Adrenal gland (tissue), 12 donors: ENCODE results near the gene P2RX6. TPM values are rescaled to one million over a fixed set of nuclear protein-coding genes. Genes with fewer than 3 reads are reported as not detected.

Source experiments
- DNase-seq, 7 donors: peaks; one replicate each; pipeline ENCODE4 v3.0.0-alpha.2; 2019 to 2020
- H3K27ac ChIP-seq, 5 donors: fragments of 200-600 bp; sonication (generic) in 4 of 5; 1 replicate in 3 of 5; 2 replicates in 2 of 5; pipeline versions ENCODE4 v1.5.1 to v1.8.0; 2016 to 2020; ENCODE audit warnings: mild to moderate bottlenecking in 1 of 5
- H3K27me3 ChIP-seq: fragments of 200-600 bp; 2 replicates; pipeline ENCODE4 v1.8.0; 2021
- H3K36me3 ChIP-seq, 2 donors: fragments of 200-600 bp; replicated peaks in 1 of 2; 1 replicate in 1 of 2; 2 replicates in 1 of 2; pipeline versions ENCODE4 v1.5.1 to v1.8.0; 2018 to 2022
- H3K4me1 ChIP-seq, 2 donors: fragments of 200-600 bp; replicated peaks in 1 of 2; 1 replicate in 1 of 2; 2 replicates in 1 of 2; pipeline versions ENCODE4 v1.5.1 to v1.8.0; 2018 to 2021
- H3K4me3 ChIP-seq, 4 donors: fragments of 200-600 bp; sonication (generic) in 3 of 4; one replicate each; pipeline ENCODE4 v1.5.1; 2016 to 2018
- H3K9me3 ChIP-seq, 3 donors: fragments of 200-600 bp; sonication (generic) in 1 of 3; replicated peaks in 1 of 3; 1 replicate in 2 of 3; 2 replicates in 1 of 3; pipeline versions ENCODE4 v1.5.1 to v1.8.0; 2016 to 2021
- CTCF ChIP-seq, 6 experiments: fragments of 450-650 bp in 4 of 6; fragments of 200-600 bp in 2 of 6; sonication (generic) in 1 of 6; IDR thresholded peaks; 1 replicate in 5 of 6; 2 replicates in 1 of 6; pipeline versions ENCODE4 v1.5.1 to v1.8.0; 2016 to 2021; ENCODE audit warnings: antibody characterized with exemption in 6 of 6, mild to moderate bottlenecking in 2 of 6, moderate library complexity in 1 of 6
- POLR2A ChIP-seq, 2 donors: fragments of 450-650 bp; IDR thresholded peaks; one replicate each; pipeline ENCODE4 v1.6.1; 2017; ENCODE audit warnings: antibody characterized with exemption in 2 of 2, mild to moderate bottlenecking in 2 of 2, moderate library complexity in 1 of 2
- WGBS, 4 donors: extraction: QIAGEN DNeasy Blood & Tissue Kit in 2 of 4; methylation state at CpG; one replicate each; pipeline versions ENCODE4 v1.1.5 to v1.1.7; 2013 to 2017; 5-methylcytosine and 5-hydroxymethylcytosine counted together
- intact Hi-C, 2 donors: fragments of 100-400 bp; cut with DNase I; formaldehyde crosslinking; loops; one replicate each; pipeline versions ENCODE4 v1.14.1 to v1.15.0; 2022 to 2023
- polyA plus RNA-seq, 3 donors: library from polyadenylated mRNA; stranded (reverse); fragments of 200-250 nt in 2 of 3; fragments of 350-450 nt in 1 of 3; fragmentation: Illumina TruSeq in 1 of 3; extraction: RNeasy Lipid Tissue Mini Kit (QIAGEN cat#74804) in 1 of 3; gene quantifications; one replicate each; pipeline ENCODE4 v1.2.3, GENCODE V29; 2013 to 2014
- total RNA-seq, 9 donors: library from RNA; depleted of rRNA in 4 of 9; stranded (reverse); fragments of >200 nt in 4 of 9; fragments of 120-200 nt in 1 of 9; fragmentation: NEBNext Ultra II Directional in 1 of 9; extraction: Animal tissue kit (Norgen Biotek cat#: 25700) in 1 of 9; gene quantifications; one replicate each; pipeline versions ENCODE4 v1.1.0 to v1.2.4, GENCODE V29; 2013 to 2023
- donor health status: healthy with polysubstance abuse.
- donor health status: Bipolar disorder and iron deficiency.
- donor health status: DM: yes; HTN: yes; CAD: no.
- donor health status: DM: no; HTN: no; CAD: no.
- donor health status: DM: no; HTN: no; CAD: no.
- donor health status: DM: yes; HTN: yes; CAD: no.

P2RX6 gene
- total and polyA plus RNA-seq, 12 donors = 1.7 to 11.9 (median 4.4) TPM

GRCh38 chr22:21073023-21073422 is 58.1 kb downstream of the P2RX6 start:
- peaks cover 0 to 4% of the 10 kb centered on the region in 2 donors for H3K4me1 ChIP-seq
- TF ChIP-seq CTCF (IDR thresholded peaks at IDR 0.05) (no peak), POLR2A (IDR thresholded peaks at IDR 0.05) (no peak)
- no peak overlapping the region for H3K27ac ChIP-seq
- 92 to 94% (median 93%) methylated on average over 3 of the region's 3 CpGs for WGBS, 4 donors
- intact Hi-C loops = no loop called here
- no peaks in the 10 kb centered on the region for H3K27me3 ChIP-seq
- H3K9me3 ChIP-seq = no peaks in the 10 kb centered on the region
- H3K36me3 ChIP-seq = no peaks in the 10 kb centered on the region
- no peak for DNase-seq
- H3K4me3 ChIP-seq = no peak overlapping the region

GRCh38 chr22:21073482-21073881 is 58.5 kb downstream of the P2RX6 start:
- no peaks in the 10 kb centered on the region for H3K36me3 ChIP-seq
- no peak overlapping the region for H3K4me3 ChIP-seq
- intact Hi-C loops = no loop called here
- H3K4me1 ChIP-seq = peaks cover 0 to 4% of the 10 kb centered on the region in 2 donors
- H3K27ac ChIP-seq = peak overlapping the region in 1 of 5 donors; percentile 9
- no peak for DNase-seq
- WGBS, 4 donors = 87 to 100% (median 88%) methylated on average over 5 of the region's 5 CpGs
- no peaks in the 10 kb centered on the region for H3K9me3 ChIP-seq
- no peak for TF ChIP-seq POLR2A (IDR thresholded peaks at IDR 0.05)
- TF ChIP-seq CTCF (IDR thresholded peaks at IDR 0.05) = no peak
- H3K27me3 ChIP-seq = no peaks in the 10 kb centered on the region

- Histone ChIP-seq H3K36me3 (no peaks in the 10 kb centered on the region), H3K27ac (peak overlapping the region in 1 of 5 donors; percentile 9), H3K9me3 (no peaks in the 10 kb centered on the region), H3K27me3 (no peaks in the 10 kb centered on the region), H3K4me3 (no peak overlapping the region), H3K4me1 (peaks cover 0 to 4% of the 10 kb centered on the region in 2 donors)
- intact Hi-C loops = no loop called here
- DNase-seq = peak; percentile 72 to 92 (median 88)
- WGBS, 4 donors = 9 to 23% (median 18%) methylated on average over 2 to 7 of the region's 7 CpGs
- TF ChIP-seq CTCF (IDR thresholded peaks at IDR 0.05) = no peak
- TF ChIP-seq POLR2A (IDR thresholded peaks at IDR 0.05) = peak in 1 of 2 donors; percentile 25
Measured at GRCh38 chr22:21074102-21074715, 59.2 kb downstream of the P2RX6 start.

GRCh38 chr22:21075516-21076138 is 60.7 kb downstream of the P2RX6 start:
- H3K9me3 ChIP-seq = no peaks in the 10 kb centered on the region
- H3K4me3 ChIP-seq = no peak overlapping the region
- intact Hi-C loops = no loop called here
- H3K4me1 ChIP-seq = peaks cover 0 to 4% of the 10 kb centered on the region in 2 donors
- H3K27ac ChIP-seq = no peak overlapping the region
- no peak for TF ChIP-seq CTCF (IDR thresholded peaks at IDR 0.05)
- no peak for TF ChIP-seq POLR2A (IDR thresholded peaks at IDR 0.05)
- no peak for DNase-seq
- WGBS, 4 donors = 89 to 97% (median 94%) methylated on average over 13 to 14 of the region's 14 CpGs
- no peaks in the 10 kb centered on the region for H3K27me3 ChIP-seq
- no peaks in the 10 kb centered on the region for H3K36me3 ChIP-seq
